Measurements from ENCODE around the gene LOXL1. TPM values are rescaled to one million over a fixed set of nuclear protein-coding genes. Genes with fewer than 3 reads are reported as not detected.

LOXL1 gene
- total RNA-seq, 2 experiments from 2014 or later = 3.4 to 3.5 TPM

GRCh38 chr15:73891328-73892315 is 34.6 kb upstream of the LOXL1 start:
- DNase-seq = no peak
- H3K36me3 Mint-ChIP-seq (ENCODE audit: low read depth) = no peaks in the 10 kb centered on the region
- H3K27me3 Mint-ChIP-seq = peaks cover 16% of the 10 kb centered on the region
- H3K4me1 Mint-ChIP-seq = no peaks in the 10 kb centered on the region
- POLR2A ChIA-PET = no interaction called here
- peaks cover 4% of the 10 kb centered on the region for H3K9me3 Mint-ChIP-seq
- H3K4me3 Mint-ChIP-seq = no peak overlapping the region
- CTCF ChIA-PET = no interaction called here
- H3K27ac Mint-ChIP-seq = no peak overlapping the region

DNA sequence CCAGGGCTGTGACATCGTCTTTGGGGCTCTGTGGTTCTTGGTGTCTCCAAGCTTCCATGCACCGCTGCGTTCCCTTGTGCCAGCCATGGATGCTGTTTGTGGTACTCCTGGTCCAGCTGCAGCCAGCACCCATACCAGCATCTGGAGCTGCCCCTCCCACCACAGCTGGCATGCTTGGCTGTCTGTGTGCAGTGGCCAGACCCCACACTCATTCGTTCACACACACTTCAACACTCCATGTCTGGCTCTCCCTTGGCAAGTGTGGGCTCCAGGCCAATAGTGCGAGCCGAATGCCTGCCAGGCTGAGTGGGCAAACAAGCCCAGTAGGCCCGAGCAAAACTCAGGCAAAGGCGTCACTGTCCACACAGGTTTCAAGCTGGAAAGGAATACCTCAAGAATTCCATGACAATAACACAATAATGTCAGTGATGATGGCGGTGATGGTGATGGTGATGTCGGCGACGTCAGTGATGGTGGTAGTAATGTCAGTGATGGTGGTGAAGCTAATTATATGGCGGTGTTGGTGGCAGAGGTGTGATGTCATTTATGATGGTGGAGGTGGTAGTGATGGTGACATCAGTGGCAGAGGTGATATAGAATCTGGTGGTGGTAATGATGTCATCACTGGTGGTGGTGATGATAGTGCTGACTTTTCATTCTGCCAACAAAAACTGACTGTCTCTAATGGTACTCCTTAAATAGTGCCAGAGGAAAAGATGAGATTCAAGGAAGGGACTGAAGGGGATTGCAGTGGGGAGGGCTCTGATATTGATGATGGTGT is 33.6 kb upstream of the LOXL1 start:
- ChIA-PET CTCF (interaction anchor here (2.2 kb wide), 1 partner anchor 80 kb away, joined by 7 read pairs; no protein-coding TSS in a partner anchor), POLR2A (no interaction called here)
- Mint-ChIP-seq H3K9me3 (peaks cover 4% of the 10 kb centered on the region), H3K27ac (no peak overlapping the region), H3K4me3 (no peak overlapping the region), H3K27me3 (peaks cover 16% of the 10 kb centered on the region), H3K36me3 (ENCODE audit: low read depth) (no peaks in the 10 kb centered on the region), H3K4me1 (peaks cover 6% of the 10 kb centered on the region)
- no peak for DNase-seq

DNA sequence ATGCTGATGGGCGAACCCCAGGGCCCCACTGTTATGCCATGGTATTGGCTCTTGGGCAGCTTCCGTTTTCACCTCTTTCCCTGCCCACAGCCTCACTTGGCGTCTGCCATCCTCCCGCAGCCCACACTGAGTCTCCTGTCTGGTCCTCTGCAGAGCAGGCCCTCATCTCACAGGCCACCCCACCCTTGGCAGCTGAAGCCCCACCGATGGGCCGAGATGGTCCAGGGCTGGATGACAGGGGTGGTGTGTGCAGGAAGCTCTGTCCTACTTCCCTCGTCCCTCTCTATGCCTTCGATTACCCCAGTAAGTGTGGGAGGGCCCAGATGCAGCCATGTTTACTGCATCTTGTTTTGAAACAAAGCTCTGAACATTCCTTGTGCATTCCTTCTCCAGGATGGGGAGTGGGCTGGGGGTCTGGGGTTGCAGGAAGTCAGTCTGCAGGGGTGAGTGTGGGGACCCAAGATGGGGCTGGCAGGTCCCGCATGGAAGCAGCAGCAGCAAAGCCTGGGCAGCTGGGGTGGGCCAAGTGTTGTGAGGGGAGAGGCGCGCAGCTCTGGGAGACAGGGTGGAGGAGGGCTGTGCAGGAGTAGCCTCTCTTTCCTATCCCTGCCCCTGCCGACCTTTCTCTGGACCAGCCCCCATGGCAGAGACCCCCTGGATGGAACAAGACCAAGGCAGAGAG is 32.0 kb upstream of the LOXL1 start:
- Mint-ChIP-seq H3K36me3 (ENCODE audit: low read depth) (no peaks in the 10 kb centered on the region), H3K4me3 (no peak overlapping the region), H3K27ac (no peak overlapping the region), H3K9me3 (peaks cover 4% of the 10 kb centered on the region), H3K27me3 (peaks cover 16% of the 10 kb centered on the region), H3K4me1 (peaks cover 6% of the 10 kb centered on the region)
- DNase-seq = no peak
- POLR2A ChIA-PET = no interaction called here
- CTCF ChIA-PET = interaction anchor here (0.7 to 2.2 kb wide), 10 partner anchors 12 to 78 kb away, joined by 3 to 7 read pairs (median 3); no protein-coding TSS in a partner anchor

- POLR2A ChIA-PET = interaction anchor here (0.7 kb wide), 1 partner anchor 11 kb away, joined by 3 read pairs; no protein-coding TSS in a partner anchor
Measured at GRCh38 chr15:73897441-73898261, 28.6 kb upstream of the LOXL1 start.

GRCh38 chr15:73899197-73900094 is 26.8 kb upstream of the LOXL1 start:
- H3K4me3 Mint-ChIP-seq = no peak overlapping the region
- H3K27me3 Mint-ChIP-seq = peaks cover 2% of the 10 kb centered on the region
- no peak for DNase-seq
- no peak overlapping the region for H3K27ac Mint-ChIP-seq
- H3K36me3 Mint-ChIP-seq (ENCODE audit: low read depth) = no peaks in the 10 kb centered on the region
- no peaks in the 10 kb centered on the region for H3K9me3 Mint-ChIP-seq
- ChIA-PET POLR2A (interaction anchor here (0.6 kb wide), 1 partner anchor 254 kb away, joined by 3 read pairs; no protein-coding TSS in a partner anchor), CTCF (interaction anchor here (0.9 to 3.1 kb wide), 3 partner anchors 8 to 66 kb away, joined by 4 to 26 read pairs (median 4); no protein-coding TSS in a partner anchor)
- peaks cover 6% of the 10 kb centered on the region for H3K4me1 Mint-ChIP-seq

More at GRCh38 chr15:73897441-73898261, 28.6 kb upstream of the LOXL1 start:
- Mint-ChIP-seq H3K27me3 (peaks cover 2% of the 10 kb centered on the region), H3K4me3 (no peak overlapping the region), H3K9me3 (peaks cover 3% of the 10 kb centered on the region), H3K36me3 (ENCODE audit: low read depth) (no peaks in the 10 kb centered on the region), H3K27ac (no peak overlapping the region), H3K4me1 (peaks cover 6% of the 10 kb centered on the region)
- CTCF ChIA-PET = interaction anchor here (0.6 to 3.1 kb wide), 10 partner anchors 10 to 97 kb away, joined by 3 to 26 read pairs (median 4); partner anchors contain the start of genes PML and TBC1D21
- DNase-seq = peak; percentile 75

GRCh38 chr15:73900095-73900712 is 26.1 kb upstream of the LOXL1 start:
- Mint-ChIP-seq H3K9me3 (no peaks in the 10 kb centered on the region), H3K27ac (no peak overlapping the region), H3K27me3 (peaks cover 2% of the 10 kb centered on the region), H3K4me1 (peaks cover 6% of the 10 kb centered on the region), H3K36me3 (ENCODE audit: low read depth) (no peaks in the 10 kb centered on the region), H3K4me3 (no peak overlapping the region)
- ChIA-PET POLR2A (interaction anchor here (0.6 kb wide), 1 partner anchor 253 kb away, joined by 3 read pairs; no protein-coding TSS in a partner anchor), CTCF (interaction anchor here (0.9 to 1.4 kb wide), 2 partner anchors 11 to 28 kb away, joined by 3 to 4 read pairs; no protein-coding TSS in a partner anchor)
- no peak for DNase-seq

DNA sequence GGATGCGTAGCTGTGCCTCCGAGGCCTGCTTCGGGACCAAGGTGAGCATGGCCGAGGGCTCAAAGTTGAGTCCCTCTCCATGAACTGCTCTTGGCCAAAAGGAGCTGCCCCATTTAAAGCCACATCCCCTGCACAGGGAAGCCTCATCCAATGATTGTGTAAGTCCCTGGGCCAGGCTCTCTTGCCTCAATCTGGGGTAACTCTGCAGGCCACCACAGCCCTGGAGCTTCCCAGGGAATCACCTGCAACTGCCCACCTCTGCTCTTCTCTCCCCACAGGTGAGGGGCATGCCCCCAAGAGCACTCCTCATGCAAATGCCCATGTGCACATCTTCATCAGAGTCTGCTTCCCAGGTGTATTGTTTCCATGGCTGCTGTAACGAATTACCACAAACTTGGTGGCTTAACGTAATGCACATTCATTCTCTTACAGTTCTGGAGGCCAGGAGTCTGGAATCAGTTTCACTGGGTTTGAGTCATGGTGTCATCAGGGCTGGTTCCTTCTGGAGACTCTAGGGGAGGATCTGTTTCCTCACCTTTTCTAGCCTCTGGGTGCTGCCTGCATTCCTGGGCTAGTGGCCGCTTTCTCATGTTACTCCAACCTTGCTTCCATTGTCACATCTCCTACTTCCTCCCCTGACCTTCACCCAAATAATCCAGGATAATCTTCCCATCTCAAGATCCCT is 25.0 kb upstream of the LOXL1 start:
- Mint-ChIP-seq H3K36me3 (ENCODE audit: low read depth) (no peaks in the 10 kb centered on the region), H3K4me3 (no peak overlapping the region), H3K9me3 (no peaks in the 10 kb centered on the region), H3K27me3 (no peaks in the 10 kb centered on the region), H3K4me1 (peaks cover 6% of the 10 kb centered on the region), H3K27ac (no peak overlapping the region)
- no peak for DNase-seq
- ChIA-PET CTCF (interaction anchor here (0.9 to 1.4 kb wide), 2 partner anchors 10 to 27 kb away, joined by 3 to 4 read pairs; no protein-coding TSS in a partner anchor), POLR2A (no interaction called here)

DNA sequence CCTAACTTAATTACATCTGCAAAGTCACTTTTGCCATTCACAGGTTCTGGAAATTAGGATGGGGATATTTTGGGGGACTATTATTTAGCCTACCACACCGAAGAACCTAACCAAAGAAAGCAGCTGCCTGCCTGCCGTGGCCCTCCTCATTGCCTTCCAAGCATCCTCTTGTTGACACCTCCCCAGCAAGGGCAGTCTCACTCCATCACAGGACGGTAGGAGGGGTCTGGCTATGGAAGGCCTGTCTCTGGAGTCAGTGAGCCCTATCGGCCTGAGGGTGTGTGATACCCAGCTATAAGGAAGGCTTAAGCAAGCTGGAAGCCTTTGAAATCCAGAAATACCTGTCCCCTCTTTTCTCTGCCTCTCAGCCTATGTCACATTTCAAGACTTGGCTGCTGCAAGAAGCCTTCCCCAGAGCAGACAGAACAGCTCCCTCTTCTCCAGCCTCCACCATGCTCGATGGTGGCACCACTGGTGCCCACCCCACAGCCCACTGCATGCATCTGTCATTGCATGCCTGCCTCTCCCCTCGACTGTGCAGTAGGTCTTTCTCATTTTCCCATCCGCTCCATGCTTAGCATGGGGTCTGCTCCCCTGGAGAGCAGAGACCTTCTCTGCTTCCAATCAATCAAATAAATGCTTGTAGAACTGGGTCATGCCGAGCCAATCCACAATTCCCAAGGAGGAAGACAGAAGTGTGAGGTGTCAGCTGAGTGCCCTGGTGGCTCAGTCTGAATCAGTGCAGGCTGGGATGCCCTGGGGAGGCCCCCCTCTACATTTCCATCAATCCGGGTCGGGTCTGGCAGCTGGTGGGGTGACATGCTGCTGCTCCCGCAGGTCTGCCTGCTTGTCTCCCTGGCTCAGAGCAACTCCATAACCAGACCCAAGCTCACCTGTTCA is 23.9 kb upstream of the LOXL1 start:
- no peak overlapping the region for H3K27ac Mint-ChIP-seq
- ChIA-PET CTCF (no interaction called here), POLR2A (no interaction called here)
- no peak overlapping the region for H3K4me3 Mint-ChIP-seq
- no peaks in the 10 kb centered on the region for H3K36me3 Mint-ChIP-seq (ENCODE audit: low read depth)
- no peaks in the 10 kb centered on the region for H3K27me3 Mint-ChIP-seq
- H3K9me3 Mint-ChIP-seq = no peaks in the 10 kb centered on the region
- no peak for DNase-seq
- H3K4me1 Mint-ChIP-seq = peaks cover 5% of the 10 kb centered on the region

DNA sequence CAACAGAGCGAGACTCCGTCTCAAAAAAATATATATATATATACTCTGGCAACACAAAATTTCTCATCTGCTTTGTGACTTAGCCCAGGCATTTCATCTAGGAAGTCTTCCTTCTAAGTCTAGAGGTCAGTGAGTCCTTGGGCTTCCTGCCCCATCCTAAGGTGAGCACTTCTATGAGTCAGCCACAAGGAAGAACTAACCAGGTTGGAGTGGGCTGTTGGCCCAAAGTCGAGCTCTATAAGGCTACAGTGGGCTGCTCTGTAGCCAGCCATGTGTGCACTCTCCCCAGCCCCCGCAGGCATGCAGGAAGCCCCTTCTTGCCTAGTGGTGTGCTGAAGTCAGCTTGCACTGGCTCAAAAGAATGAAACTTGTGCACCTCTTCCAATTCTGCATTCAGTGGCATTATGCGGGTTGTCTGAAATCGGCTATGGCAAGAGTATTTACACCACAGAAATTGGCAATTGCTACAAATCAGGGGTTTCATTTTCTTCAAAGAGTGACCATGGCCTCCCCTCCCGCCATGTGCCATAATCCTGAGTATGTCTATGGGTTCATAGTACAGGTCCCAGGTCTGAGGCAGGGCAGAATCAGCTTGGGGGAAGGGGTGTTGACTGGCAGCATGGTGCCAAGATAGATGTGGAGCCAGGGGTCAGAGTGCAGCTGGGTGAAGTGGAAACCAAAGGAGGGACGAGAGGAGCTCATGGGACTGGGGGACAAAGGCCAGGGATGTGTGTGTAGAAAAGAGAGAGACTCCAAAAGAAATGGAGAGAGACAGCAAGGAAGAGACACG is 22.0 kb upstream of the LOXL1 start:
- no peak overlapping the region for H3K27ac Mint-ChIP-seq
- no peaks in the 10 kb centered on the region for H3K27me3 Mint-ChIP-seq
- ChIA-PET CTCF (interaction anchor here (0.7 to 2.2 kb wide), 3 partner anchors 10 to 24 kb away, joined by 4 to 7 read pairs (median 4); no protein-coding TSS in a partner anchor), POLR2A (no interaction called here)
- no peak overlapping the region for H3K4me3 Mint-ChIP-seq
- no peaks in the 10 kb centered on the region for H3K9me3 Mint-ChIP-seq
- DNase-seq = no peak
- peaks cover 8% of the 10 kb centered on the region for H3K4me1 Mint-ChIP-seq
- H3K36me3 Mint-ChIP-seq (ENCODE audit: low read depth) = no peaks in the 10 kb centered on the region

Data from activated CD4-positive, alpha-beta T cell treated with anti-CD3 and anti-CD28 coated beads, Interleukin-2, amount 10 ng/mL, durations not matched to agents 7 days and 5 days (primary cell).